ENCODE results near the gene GAB4.

GAB4 gene

DNA sequence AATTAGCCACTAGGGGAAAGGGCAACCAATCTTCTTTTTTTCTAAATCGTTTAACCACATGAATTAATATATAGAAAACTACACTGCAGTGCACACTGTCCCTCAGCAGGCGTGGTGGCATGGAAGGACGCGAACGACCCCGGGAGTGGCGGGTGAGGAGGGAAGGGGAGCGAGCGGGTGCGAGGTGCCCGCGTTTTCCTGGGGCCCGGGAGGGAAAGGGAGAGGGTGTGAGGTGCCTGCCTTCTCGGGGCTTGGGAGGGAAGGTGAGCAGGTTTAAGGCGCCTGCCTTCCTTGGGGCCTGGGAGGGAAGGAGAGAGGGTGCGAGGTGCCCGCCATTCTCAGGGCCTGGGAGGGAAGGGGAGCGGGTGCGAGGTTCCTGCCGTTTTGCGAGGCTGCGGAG, 765 bp downstream of the GAB4 start:
- no peak for DNase-seq
- in situ Hi-C loops (cut with MboI; ENCODE audit: low pct_unique_long_range_greater_than_20kb, low sequenced_read_pairs): no loop called here

DNA sequence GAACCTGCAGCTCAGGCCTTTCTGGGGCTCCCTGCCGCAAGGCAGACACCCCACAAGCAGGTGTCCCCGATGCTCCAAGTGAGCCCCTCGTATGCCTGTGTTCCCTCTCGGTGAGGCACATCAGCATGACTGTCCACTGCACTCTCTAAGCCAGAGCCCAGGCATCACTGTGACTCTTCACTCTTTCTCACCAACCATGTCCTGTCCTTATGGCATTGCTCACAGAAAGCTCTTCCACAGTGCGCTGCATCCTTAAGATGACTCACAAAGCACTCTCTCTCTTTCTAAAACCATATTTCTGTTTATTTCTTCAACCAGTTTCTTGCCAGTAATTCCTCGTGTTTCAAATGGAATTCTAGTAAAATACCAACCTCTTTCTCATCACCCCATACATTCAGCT, 18.1 kb downstream of the GAB4 start:
- DNase-seq: no peak
- in situ Hi-C loops (cut with MboI; ENCODE audit: low pct_unique_long_range_greater_than_20kb, low sequenced_read_pairs): no loop called here

DNA sequence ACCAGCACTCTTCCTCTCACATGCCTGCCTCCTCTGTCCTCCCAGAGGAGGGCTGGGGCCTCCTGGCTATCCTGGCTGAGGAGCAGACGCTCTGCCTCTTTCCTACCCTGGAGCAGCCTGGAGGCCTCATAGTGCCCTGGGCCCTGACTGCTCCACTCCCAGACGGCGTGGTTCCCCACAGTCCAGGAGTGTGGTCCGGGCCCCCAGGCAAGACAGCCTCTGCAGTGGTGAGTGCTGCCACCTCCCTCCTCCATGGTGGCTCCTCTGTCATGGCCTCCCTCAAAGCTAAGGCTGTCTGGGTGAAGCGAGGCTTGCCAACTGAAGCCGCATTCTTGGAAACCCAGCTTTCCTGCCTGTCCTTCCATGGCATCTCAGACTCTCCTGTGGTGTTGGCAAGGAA, 19.8 kb downstream of the GAB4 start:
- DNase-seq: no peak
- in situ Hi-C loops (cut with MboI; ENCODE audit: low pct_unique_long_range_greater_than_20kb, low sequenced_read_pairs): no loop called here

GRCh38 chr22:16987822-16988221, 20.2 kb downstream of the GAB4 start:
- in situ Hi-C loops (cut with MboI; ENCODE audit: low pct_unique_long_range_greater_than_20kb, low sequenced_read_pairs): no loop called here
- no peak for DNase-seq

- no peak for DNase-seq
- in situ Hi-C loops (cut with MboI; ENCODE audit: low pct_unique_long_range_greater_than_20kb, low sequenced_read_pairs): no loop called here
These were observed 32.7 kb downstream of the GAB4 start for GRCh38 chr22:16975155-16975885.

DNA sequence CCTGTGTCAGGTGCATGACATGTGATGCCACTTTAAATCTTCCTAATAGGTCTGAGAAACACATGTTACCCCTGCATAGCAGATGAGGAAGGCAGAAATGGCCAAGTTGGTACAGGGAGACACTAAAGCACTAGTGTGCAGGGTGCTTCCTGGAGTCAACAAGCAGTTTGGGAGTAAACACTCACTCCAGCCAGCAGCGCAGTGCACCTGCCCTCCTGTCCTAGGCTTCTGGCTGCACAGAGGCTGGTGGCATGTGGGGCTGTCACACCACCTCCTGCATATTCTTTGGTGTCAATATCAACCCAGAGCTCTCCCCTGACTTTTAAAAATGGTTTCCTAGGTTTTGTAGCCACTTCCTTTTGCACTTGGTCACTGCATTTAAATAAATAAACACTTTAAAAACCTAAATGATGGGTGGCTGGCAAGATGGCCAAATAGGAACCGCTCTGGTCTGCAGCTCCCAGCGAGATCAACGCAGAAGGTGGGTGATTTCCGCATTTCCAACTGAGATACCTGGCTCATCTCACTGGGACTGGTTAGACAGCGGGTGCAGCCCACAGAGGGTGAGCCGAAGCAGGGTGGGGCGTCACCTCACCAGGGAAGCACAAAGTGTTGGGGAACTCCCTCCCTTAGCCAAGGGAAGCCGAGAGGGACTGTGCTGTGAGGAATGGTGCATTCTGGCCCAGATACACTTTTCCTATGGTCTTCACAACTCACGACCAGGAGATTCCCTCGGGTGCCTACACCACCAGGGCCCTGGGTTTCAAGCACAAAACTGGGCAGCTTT, 33.5 kb downstream of the GAB4 start:
- DNase-seq: no peak
- in situ Hi-C loops (cut with MboI; ENCODE audit: low pct_unique_long_range_greater_than_20kb, low sequenced_read_pairs): loop anchor here (25.0 kb wide), 2 partner anchors 313 to 463 kb away; no protein-coding TSS in a partner anchor

DNA sequence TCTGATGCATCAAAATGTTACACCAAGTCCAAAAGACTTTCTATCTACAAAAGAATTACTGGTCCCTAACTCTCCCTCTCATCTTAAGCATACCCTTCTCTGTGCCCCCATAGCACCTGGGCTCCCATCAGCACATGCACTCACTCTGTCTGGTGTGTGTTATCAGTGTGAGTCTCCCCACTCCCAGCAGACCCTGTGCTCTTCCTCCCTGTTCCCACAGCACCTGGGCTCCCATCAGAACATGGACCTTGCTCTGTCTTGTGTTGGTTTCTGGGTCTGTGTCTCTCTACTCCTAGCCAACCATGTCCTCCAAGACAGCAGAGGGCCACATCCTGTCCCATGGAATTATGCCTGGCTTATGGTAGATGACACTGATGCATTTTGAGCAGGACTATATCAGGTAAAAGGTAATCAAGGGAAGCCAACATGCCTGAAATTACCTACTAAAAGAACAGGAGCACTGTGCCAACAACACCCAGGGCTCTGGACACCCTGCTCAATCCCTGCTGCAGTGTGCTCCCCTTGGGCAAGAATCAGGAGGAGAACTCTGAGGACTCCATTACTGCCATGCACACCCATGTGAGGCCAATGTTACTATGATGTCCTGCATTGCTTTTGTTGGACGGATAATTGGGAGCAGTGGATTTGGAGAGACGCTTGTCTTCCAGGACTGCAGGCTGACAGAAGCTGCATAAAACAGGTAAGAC, 34.3 kb downstream of the GAB4 start:
- DNase-seq: no peak
- in situ Hi-C loops (cut with MboI; ENCODE audit: low pct_unique_long_range_greater_than_20kb, low sequenced_read_pairs): loop anchor here (25.0 kb wide), 2 partner anchors 314 to 464 kb away; no protein-coding TSS in a partner anchor

DNA sequence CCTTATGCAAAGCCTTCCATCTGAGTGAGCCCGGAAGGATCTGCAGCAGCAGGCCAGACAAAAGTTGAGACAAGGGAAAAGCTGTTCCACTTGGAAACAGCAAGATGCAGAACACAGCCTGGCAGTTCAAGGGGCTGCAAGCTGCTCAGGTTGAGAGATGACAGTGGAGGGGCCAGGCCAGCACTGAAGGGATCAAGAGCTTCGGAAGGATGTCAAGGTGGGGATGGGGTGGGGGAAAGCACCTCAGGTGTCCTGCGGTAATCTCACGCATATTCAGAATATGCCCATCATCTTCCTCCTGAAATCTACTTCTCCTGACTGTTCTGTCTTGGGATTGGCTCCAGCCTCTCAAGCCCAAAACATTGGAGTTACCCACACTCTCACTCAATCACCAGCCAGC, 35.7 kb downstream of the GAB4 start:
- in situ Hi-C loops (cut with MboI; ENCODE audit: low pct_unique_long_range_greater_than_20kb, low sequenced_read_pairs): loop anchor here (25.0 kb wide), 2 partner anchors 315 to 465 kb away; no protein-coding TSS in a partner anchor
- DNase-seq: no peak

GRCh38 chr22:16970446-16970845, 37.6 kb downstream of the GAB4 start:
- in situ Hi-C loops (cut with MboI; ENCODE audit: low pct_unique_long_range_greater_than_20kb, low sequenced_read_pairs): loop anchor here (25.0 kb wide), 2 partner anchors 317 to 467 kb away; no protein-coding TSS in a partner anchor

GRCh38 chr22:16969508-16970327, 38.3 kb downstream of the GAB4 start:
- in situ Hi-C loops (cut with MboI; ENCODE audit: low pct_unique_long_range_greater_than_20kb, low sequenced_read_pairs): loop anchor here (10.0 to 25.0 kb wide), 3 partner anchors 75 to 468 kb away; no protein-coding TSS in a partner anchor
- no peak for DNase-seq

More at GRCh38 chr22:16970446-16970845, 37.6 kb downstream of the GAB4 start:
- no peak for DNase-seq

- DNase-seq: no peak
- in situ Hi-C loops (cut with MboI; ENCODE audit: low pct_unique_long_range_greater_than_20kb, low sequenced_read_pairs): loop anchor here (10.0 to 25.0 kb wide), 3 partner anchors 77 to 469 kb away; no protein-coding TSS in a partner anchor
These were observed 39.8 kb downstream of the GAB4 start for GRCh38 chr22:16968218-16968595.

- DNase-seq: no peak
- in situ Hi-C loops (cut with MboI; ENCODE audit: low pct_unique_long_range_greater_than_20kb, low sequenced_read_pairs): loop anchor here (10.0 to 25.0 kb wide), 3 partner anchors 77 to 470 kb away; no protein-coding TSS in a partner anchor
These were observed 40.4 kb downstream of the GAB4 start for GRCh38 chr22:16967453-16968217.

DNA sequence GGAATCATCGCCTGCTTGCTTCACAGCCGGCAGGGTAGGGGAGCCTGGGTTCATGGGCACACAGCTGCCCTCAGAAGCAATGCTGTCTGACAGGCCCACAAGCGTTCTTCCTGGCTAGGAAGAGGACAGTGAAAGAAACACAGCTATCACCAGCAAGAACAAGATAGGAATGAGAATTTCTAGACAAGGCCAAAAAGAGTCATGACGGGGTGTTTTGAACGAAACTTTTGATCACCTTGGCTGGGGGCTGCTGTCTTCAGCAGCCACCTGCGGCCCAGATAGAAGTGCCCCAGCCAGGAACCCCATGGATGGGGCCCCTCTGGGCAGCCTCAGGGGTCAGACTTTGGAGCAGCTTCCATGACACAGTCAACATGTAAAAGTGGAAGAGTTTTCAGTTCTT, 41.8 kb downstream of the GAB4 start:
- DNase-seq: no peak
- in situ Hi-C loops (cut with MboI; ENCODE audit: low pct_unique_long_range_greater_than_20kb, low sequenced_read_pairs): loop anchor here (10.0 to 25.0 kb wide), 3 partner anchors 79 to 471 kb away; no protein-coding TSS in a partner anchor

DNA sequence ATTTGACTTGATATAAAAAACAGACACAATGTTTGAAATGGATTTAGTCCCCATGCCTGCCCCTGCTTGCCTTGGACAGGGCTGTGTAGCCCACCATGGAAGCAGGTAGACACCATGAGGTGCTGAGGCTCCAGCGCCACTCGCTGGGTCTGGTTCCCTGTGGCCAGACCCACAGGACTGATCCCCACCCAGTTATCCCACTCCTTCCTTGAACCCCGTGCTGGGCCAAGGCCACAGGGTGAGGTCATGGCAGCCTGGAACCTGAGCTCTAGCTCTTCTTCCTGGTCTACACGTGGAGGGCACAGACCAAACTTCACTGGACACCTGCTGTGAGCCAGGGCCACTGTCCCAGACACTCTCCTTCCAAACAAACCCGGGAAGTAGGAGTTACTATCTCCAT, 42.5 kb downstream of the GAB4 start:
- in situ Hi-C loops (cut with MboI; ENCODE audit: low pct_unique_long_range_greater_than_20kb, low sequenced_read_pairs): loop anchor here (10.0 to 25.0 kb wide), 3 partner anchors 79 to 472 kb away; no protein-coding TSS in a partner anchor
- DNase-seq: no peak

- in situ Hi-C loops (cut with MboI; ENCODE audit: low pct_unique_long_range_greater_than_20kb, low sequenced_read_pairs): loop anchor here (10.0 to 25.0 kb wide), 3 partner anchors 80 to 472 kb away; no protein-coding TSS in a partner anchor
These were observed 42.9 kb downstream of the GAB4 start for GRCh38 chr22:16965083-16965482.

DNA sequence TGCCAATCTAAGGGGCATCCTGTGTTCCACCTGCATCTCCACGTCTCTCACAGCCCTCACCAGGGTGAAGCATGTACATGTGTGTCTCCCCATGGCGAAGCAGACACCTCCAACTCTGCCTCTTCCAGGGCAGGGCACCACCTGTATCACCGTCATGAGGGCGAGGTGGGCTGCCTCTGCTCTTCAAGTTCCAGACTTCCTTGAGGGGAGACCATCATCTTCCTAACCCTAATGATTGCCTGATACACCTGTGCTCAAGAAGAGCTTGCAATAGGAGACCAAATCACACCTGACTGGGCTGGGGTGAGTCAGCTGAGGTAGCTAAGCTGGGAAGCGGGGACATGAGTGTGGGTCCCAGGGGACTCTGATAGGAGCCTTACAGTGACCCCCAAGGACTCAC, 43.7 kb downstream of the GAB4 start:
- no peak for DNase-seq
- in situ Hi-C loops (cut with MboI; ENCODE audit: low pct_unique_long_range_greater_than_20kb, low sequenced_read_pairs): loop anchor here (10.0 to 25.0 kb wide), 3 partner anchors 80 to 473 kb away; no protein-coding TSS in a partner anchor

More at GRCh38 chr22:16965083-16965482, 42.9 kb downstream of the GAB4 start:
- DNase-seq: no peak

DNA sequence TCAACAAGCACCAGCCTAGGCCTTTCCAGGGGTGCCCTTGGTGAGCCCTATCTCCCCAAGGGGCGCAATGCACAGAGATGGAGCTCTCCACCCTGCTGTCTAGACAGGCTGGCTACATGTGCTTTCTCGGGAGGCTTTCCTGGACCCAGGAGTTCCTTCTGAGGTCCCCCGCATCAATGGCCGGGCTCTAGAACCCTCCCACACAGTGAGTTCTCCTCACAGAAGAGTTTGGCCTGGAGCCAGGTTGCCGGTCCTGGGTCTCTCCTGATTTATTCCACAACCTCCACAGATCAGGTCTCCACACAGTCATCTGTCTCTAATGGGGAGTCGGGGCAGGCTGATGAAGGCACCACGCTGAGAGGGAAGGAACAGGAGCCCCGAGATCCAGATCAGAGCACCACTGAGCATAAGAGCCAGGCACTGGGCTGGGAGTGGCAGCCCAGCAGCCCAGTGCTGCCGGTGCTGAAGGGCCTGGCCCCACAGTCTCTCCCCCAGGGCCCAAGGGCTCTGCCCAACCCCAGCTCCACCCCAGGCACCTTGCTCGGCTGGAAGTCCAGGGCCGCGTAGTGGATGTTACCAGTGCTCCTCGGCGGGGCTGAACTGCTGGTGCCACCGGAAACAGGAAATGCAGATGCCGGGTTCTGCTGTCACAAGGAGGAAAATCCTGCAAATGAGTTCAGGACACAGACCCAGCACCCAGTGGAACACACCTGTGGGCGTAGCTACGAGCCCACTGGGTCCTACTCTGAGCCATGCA, 44.7 kb downstream of the GAB4 start:
- DNase-seq: no peak
- in situ Hi-C loops (cut with MboI; ENCODE audit: low pct_unique_long_range_greater_than_20kb, low sequenced_read_pairs): loop anchor here (10.0 to 25.0 kb wide), 3 partner anchors 81 to 474 kb away; no protein-coding TSS in a partner anchor
